HK-2 (cell line): ENCODE data around the gene MAMSTR.
"Not testable (repeated sequence)": the region's sequence is repeated elsewhere in the genome, so short reads cannot be mapped to it uniquely, and the experiment has no call there.

ENCODE experiments used
- DNase-seq: peaks from one replicate; pipeline ENCODE4 v3.0.0-alpha.2; 2018; ENCODE audit not compliant: unreplicated experiment

Gene MAMSTR

DNA sequence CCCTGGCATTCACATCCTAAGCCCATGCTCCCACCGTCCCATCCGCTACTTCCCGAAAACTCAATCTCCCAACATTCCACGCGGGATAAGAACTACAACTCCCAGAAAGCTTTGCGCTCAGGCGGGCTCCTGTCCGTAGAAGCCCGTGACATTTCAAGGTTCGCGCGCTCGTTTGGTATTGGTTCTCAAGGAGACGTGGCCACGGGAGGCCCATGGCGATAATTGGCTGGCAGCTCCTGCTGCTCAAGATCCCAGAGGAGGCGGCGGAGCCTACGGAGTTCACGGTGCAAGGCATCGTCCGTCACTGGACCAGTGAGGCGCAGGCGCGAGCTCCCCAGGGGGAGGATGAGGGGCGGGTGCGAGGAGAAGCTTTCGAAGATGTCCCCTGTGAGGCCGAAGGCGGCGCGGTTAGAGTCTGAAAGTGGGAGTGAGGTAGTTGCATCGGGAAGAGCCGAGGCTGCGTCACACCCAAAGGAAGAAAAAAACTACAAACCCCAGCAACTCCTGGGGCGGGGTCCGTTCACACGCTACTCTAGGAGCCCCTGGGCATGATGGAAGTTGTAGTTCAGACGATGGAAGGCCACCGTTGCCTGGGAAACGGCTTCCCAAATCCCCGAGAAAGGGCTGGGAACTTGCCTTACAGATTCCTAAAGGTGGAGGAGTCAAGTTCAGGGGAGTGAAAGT is 1.2 kb upstream of the MAMSTR start:
- DNase-seq, result peak; percentile 98

DNA sequence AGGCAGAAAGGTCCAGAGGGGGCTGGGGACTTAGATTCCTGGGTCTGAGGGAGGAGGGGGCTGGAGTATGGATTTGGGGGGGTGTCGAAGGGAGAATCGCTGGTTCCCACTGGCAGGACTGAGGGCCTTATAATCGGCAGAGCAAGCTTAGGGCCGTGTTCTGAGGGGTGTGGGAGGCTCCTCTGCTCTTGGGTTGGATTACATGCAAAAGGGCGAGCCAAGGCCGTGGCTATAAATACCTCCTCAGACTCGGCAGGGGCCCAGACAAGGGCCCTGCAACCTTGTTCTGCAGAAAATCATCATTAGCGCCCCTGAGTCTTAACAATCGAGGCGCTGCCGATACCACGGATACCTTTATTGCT is 707 bp upstream of the MAMSTR start:
- DNase-seq, result no peak

DNA sequence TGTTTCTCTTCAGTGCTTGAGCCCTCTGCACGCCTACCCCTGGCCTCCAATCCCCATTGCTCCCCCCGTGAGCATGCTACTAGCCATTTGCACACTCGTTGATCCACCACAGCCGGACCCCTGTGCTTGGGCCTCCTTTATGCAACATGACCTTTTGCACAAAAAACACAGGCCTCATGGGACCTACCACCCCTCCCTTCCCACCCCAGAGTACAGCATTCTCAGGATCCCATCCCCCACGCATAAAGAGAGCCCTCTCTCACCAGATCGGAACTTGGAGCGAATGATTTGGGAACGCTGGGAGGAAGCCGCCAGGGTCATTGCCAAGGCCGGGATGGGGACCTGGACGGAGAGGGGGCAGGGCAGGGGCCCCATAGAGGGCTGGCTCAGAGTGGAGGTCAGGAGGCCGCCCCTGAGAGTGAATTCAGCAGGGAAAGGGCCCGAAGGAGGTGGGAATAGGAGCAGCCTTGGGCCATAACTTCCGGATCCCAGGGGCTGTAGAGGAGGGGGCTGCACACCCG is 754 bp downstream of the MAMSTR start:
- DNase-seq, result no peak

DNA sequence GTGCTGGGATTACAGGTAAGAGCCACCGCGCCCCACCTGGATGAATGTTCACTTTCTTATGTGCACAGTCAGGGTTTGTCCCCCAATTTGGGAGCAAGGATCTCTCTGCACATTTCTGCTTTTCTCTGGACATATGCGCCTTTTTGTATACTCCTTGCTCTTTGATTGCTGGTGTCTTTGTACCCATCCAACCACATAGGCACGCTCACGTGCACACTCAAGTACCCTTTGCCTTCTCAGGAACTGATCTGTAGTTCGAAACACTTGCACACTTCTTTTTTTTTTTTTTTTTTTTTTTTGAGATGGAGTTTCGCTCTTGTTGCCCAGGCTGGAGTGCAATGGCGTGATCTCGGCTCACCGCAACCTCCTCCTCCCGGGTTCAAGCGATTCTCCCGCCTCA is 1.4 kb downstream of the MAMSTR start:
- DNase-seq, result not testable (repeated sequence)

GRCh38 chr19:48716562-48717291 is 2.8 kb downstream of the MAMSTR start:
- no peak for DNase-seq

DNA sequence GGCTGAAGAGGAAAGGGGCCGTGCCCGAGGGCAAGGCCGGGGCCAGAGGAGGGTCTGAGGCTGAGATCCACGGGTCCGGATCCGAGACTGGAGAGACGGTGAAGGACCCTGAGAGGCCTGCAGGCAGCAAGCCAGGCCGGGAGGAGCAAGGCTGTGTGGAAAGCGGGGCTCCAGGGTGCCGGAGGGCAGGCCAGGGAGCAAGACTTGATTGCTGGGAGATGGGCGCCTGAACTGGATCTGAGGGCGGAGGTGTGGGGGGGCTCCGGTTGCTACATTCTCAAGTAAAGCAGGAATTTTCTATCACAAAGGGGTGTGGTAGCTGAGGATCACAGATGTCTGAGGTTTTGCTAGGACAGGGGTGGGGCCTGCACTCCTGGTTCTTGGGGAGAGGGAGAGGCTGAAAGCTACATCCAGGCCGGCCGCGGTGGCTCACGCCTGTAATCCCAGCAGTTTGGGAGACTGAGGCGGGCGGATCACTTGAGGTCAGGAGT is 3.8 kb downstream of the MAMSTR start:
- no peak for DNase-seq

GRCh38 chr19:48714759-48715675 is 4.5 kb downstream of the MAMSTR start:
- DNase-seq, result no peak

DNA sequence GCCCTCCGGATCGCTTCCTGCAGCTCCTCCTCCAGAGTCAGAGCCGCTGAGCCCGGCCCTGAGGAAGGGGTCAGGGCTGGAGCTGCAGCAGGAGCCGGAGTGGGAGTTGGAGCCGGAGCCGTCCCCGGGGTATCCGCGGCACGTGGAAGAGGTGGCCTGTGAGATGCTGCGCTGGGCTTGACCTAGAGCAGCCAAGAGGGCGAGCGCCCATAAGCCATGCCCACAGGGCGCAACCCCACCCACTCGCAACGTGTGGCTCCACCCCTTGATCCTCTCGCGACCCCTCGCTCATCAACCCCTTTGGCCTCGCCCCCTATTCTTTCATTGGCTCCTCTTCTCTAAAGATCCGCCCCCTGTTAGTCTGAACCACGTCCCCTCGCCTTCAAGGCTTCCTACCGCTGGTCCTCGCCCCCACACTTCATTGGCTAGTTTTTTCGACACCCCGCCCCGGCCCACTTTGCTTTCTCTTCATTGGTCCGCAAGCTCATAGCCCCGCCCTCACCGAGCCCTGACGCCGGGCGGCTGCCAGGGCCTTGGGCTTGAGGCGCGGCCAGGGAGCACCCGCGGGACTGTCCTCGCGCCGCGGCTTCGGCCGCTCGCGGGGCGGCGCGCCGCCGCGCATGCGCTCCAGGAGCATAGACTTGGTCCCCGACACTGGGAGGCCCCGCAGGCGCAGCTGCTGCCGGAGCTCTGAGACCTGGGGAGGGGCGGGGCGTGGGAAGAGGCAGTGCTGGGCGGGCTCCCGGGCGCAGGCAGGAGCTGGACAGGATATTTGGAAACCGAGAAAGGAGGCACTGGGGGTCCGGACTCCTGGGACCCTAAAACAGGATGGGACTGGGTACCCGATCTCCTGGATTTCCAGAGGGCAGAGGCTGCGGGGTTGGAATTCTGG is 5.4 kb downstream of the MAMSTR start:
- DNase-seq, result peak; percentile 99

DNA sequence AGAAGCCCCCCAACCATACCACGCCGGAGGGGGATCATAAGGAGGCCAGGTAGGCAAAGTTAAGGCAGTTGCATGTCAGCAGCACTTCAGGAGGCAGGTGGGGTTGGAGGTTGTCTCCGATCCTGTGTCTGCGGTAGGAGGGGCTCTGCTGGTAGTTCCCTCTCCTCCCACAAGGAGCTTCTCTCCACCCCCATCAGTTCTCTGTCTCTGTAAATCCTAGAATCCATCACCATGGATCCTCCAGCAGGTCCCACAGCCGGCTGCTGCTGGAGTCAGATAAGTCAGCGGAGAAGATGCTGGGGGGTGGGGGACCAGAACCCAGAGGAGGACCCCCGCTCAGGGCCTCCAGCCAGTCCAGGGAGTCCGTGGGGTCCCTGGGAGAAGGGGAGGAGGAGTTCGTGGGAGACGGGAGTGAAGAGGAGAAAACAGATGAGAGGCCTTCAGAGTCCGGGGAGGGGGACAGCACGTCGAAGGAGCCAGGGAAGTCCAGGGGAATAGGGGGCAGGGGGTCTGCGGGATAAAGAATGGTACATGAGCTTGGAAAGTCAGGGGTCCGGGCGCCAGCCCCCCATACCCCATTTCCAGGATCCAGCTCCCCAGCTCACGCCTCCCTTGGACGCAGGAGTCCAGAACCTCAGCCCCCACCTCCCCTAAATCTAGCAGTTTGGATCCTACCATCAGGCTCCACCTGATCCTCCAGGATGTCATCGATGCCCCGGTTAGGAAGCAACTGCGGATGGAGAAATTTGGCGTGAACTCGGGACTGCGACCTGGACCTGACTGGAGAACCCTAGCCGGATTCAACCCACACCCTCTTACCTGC is 6.3 kb downstream of the MAMSTR start:
- DNase-seq, result no peak

DNA sequence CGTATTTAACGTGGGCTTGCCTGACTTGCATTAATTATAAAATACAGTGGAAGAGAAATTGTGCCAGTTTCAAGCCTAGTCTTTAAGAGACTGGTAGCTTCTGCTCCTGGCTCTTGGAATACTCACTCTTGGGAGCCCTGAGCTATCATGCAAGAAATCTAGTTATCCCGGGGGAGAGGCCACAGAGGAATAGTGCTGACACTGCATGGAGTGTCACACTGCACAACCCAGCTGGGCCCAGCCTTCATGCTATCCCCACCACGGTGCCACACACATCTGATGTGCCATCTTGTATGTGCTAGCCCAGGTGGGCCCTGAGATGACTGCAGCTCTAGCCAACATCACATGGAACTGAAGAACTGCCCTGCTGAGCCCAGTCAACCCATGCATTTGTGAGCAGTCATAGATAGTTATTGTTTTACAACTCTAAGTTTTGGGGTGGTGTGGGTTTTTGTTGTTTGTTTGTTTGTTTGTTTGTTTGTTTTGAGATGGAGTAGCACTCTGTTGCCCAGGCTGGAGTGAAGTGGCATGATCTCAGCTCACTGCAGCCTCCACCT is 8.3 kb downstream of the MAMSTR start:
- no peak for DNase-seq

- no peak for DNase-seq
Measured at GRCh38 chr19:48708471-48708870, 11.1 kb downstream of the MAMSTR start.

- DNase-seq, result no peak
Measured at GRCh38 chr19:48705431-48705830, 14.1 kb downstream of the MAMSTR start.

- no peak for DNase-seq
Measured at GRCh38 chr19:48703316-48703715, 16.2 kb downstream of the MAMSTR start.

GRCh38 chr19:48702701-48703100 is 16.8 kb downstream of the MAMSTR start:
- no peak for DNase-seq

DNA sequence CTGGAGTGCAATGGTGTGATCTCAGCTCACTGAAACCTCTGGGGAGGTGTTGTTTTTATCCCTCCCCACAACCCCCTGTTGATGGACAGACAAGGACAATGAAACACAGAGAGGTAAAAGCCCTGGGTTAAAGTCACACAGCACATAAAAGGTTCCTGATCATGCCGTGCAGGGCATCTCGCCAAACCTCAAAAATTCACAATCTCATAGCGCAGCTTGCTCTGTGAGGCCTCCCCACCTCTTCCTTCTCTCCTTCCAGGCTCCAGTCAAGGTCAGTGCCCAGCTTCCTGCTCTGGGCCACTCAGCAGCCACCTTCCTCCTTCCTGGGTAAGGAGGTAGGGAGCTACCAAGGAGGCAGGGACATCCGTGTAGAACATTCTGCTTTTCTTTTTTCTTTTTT is 21.5 kb downstream of the MAMSTR start:
- DNase-seq, result peak; percentile 84

- no peak for DNase-seq
Measured at GRCh38 chr19:48696353-48697010, 23.0 kb downstream of the MAMSTR start.

- DNase-seq, result no peak
Measured at GRCh38 chr19:48695743-48696352, 23.7 kb downstream of the MAMSTR start, which contains the start of gene FUT2. Gene FUT2, plus strand, starts transcription at chr19:48695971. Its CDS starts 6,986 bp downstream, at chr19:48702957.

DNA sequence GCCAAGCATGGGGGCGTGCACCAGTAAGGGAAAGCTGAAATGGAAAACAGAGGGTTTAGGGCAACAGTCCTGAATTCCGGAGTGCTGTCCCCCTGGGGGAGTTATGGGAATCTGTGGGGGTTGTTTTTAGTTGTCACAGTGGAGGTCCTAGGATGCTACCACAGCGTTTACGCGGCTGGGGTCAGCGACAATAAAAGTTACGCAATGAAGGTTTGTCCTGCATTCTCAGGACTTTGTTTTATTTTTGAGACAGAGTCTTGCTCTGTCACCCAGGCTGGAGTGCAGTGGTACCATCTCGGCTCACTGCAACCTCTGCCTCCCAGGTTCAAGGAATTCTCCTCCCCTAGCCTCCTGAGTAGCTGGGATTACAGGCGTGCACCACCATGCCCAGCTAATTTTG is 25.9 kb downstream of the MAMSTR start:
- DNase-seq, result not testable (repeated sequence)

DNA sequence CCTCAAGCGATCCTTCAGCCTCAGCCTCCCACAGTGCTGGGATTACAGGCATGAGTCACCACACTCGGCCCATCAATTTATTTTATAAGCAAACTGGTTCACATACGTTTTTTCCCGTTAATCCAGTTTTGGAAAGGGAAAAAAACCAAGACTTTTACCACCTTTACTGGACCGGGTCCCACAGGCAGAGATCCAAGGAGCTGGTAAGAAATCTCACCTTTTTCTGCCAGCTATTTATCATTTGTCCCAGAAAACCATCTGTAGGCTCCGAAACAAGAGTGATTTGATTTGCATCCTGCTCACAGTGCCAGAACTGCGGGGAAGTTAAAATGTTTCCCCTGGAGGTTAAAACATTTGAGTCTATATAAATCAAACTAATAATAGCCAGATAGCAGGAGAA is 30.1 kb downstream of the MAMSTR start:
- DNase-seq, result no peak
